GM21515 (cell line): ENCODE measurements around the gene CMIP.
"Not testable (repeated sequence)": the region's sequence is repeated elsewhere in the genome, so short reads cannot be mapped to it uniquely, and the experiment has no call there.

Experiments
- ATAC-seq: cut with Tn5 transposase; IDR thresholded peaks from one replicate; pipeline ENCODE4 v1.9.1; 2021; ENCODE audit not compliant: unreplicated experiment

Gene CMIP

GRCh38 chr16:81514568-81515258 lies 70.1 kb downstream of the CMIP start:
- ATAC-seq, result no peak

GRCh38 chr16:81515281-81515680 lies 70.7 kb downstream of the CMIP start:
- ATAC-seq, result no peak

- no peak for ATAC-seq
These were observed 71.1 kb downstream of the CMIP start for GRCh38 chr16:81515721-81516120.

GRCh38 chr16:81516478-81517149 lies 72.0 kb downstream of the CMIP start:
- ATAC-seq, result no peak

GRCh38 chr16:81517150-81517499 lies 72.5 kb downstream of the CMIP start:
- no peak for ATAC-seq

- ATAC-seq, result no peak
These were observed 73.2 kb downstream of the CMIP start for GRCh38 chr16:81517629-81518438.

GRCh38 chr16:81518439-81518757 lies 73.8 kb downstream of the CMIP start:
- ATAC-seq, result no peak

GRCh38 chr16:81519301-81520150 lies 74.9 kb downstream of the CMIP start:
- ATAC-seq, result no peak

GRCh38 chr16:81520151-81520470 lies 75.5 kb downstream of the CMIP start:
- ATAC-seq, result no peak

GRCh38 chr16:81520560-81521135 lies 76.0 kb downstream of the CMIP start:
- no peak for ATAC-seq

- peak; percentile 52 for ATAC-seq
These were observed 76.6 kb downstream of the CMIP start for GRCh38 chr16:81521141-81521626.

- no peak for ATAC-seq
These were observed 77.6 kb downstream of the CMIP start for GRCh38 chr16:81522108-81522701.

GRCh38 chr16:81522851-81523250 lies 78.2 kb downstream of the CMIP start:
- ATAC-seq, result not testable (repeated sequence)

GRCh38 chr16:81523387-81524115 lies 78.9 kb downstream of the CMIP start:
- no peak for ATAC-seq

GRCh38 chr16:81524382-81524781 lies 79.8 kb downstream of the CMIP start:
- no peak for ATAC-seq

- not testable (repeated sequence) for ATAC-seq
These were observed 80.3 kb downstream of the CMIP start for GRCh38 chr16:81524885-81525284.

GRCh38 chr16:81526199-81526598 lies 81.6 kb downstream of the CMIP start:
- ATAC-seq, result no peak

GRCh38 chr16:81526935-81527334 lies 82.3 kb downstream of the CMIP start:
- no peak for ATAC-seq

GRCh38 chr16:81527477-81528178 lies 83.0 kb downstream of the CMIP start:
- ATAC-seq, result no peak
